Progenitor cell of endocrine pancreas (in vitro differentiated cells): ENCODE measurements around the gene SPON1. TPM values are rescaled to one million over a fixed set of nuclear protein-coding genes. Genes with fewer than 3 reads are reported as not detected.

Experiments used
- DNase-seq: peaks from one replicate; pipeline ENCODE4 v3.0.0; 2021; ENCODE audit warnings: low spot score; ENCODE audit not compliant: unreplicated experiment
- H3K27ac Mint-ChIP-seq: 2 replicates; pipeline ENCODE4 v1.8.0; 2021; ENCODE audit warnings: mild to moderate bottlenecking, moderate library complexity, mixed read lengths
- H3K27me3 Mint-ChIP-seq: 2 replicates; pipeline ENCODE4 v1.8.0; 2021; ENCODE audit warnings: mixed read lengths
- H3K36me3 Mint-ChIP-seq: 2 replicates; pipeline ENCODE4 v1.8.0; 2022; ENCODE audit warnings: mixed read lengths; ENCODE audit not compliant: insufficient read depth
- H3K4me1 Mint-ChIP-seq: 2 replicates; pipeline ENCODE4 v1.8.0; 2021; ENCODE audit warnings: low read depth, mixed read lengths
- H3K4me3 Mint-ChIP-seq: 2 replicates; pipeline ENCODE4 v1.8.0; 2021; ENCODE audit warnings: low read depth, mild to moderate bottlenecking, moderate library complexity, mixed read lengths
- H3K9me3 Mint-ChIP-seq: 2 replicates; pipeline ENCODE4 v1.8.0; 2021; ENCODE audit warnings: low read depth, mixed read lengths
- total RNA-seq: library from RNA; stranded (reverse); gene quantifications from 2 replicates; pipeline ENCODE4 v1.2.1, GENCODE V29; 2021
- TF ChIP-seq, protein P1 (sequence below): fragments of 200-600 bp; sonication (generic); IDR thresholded peaks from one replicate; pipeline ENCODE4 v1.5.0; 2021; ENCODE audit warnings: antibody characterized with exemption, mild to moderate bottlenecking; ENCODE audit not compliant: unreplicated experiment

SPON1 gene
- total RNA-seq, 1 donor from 2014 or later = 13.7 TPM

DNA sequence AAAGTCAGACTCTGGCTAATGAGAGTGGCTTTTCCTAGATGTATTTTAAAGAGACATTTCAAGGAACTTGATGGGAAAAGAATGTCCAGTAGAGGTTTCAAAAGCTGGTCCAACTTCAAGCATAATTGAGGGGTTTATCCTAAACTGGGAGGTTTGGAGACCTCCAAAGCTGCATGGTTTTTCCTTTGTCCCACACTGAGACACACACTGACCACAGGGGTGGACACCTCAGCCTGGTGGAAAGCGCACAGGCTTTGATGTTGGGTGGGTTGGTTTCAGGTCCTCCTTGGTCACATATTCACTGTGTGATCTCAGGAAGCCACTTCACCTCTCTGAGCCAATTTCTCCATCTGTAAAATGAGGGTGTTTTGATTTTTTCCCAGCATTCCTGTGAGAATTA is 4.0 kb downstream of the SPON1 start:
- Mint-ChIP-seq H3K27me3 (peaks cover 49% of the 10 kb centered on the region), H3K36me3 (no peaks in the 10 kb centered on the region), H3K27ac (no peak overlapping the region), H3K9me3 (no peaks in the 10 kb centered on the region), H3K4me1 (peaks cover 28% of the 10 kb centered on the region), H3K4me3 (no peak overlapping the region)
- TF ChIP-seq, protein P1, sequence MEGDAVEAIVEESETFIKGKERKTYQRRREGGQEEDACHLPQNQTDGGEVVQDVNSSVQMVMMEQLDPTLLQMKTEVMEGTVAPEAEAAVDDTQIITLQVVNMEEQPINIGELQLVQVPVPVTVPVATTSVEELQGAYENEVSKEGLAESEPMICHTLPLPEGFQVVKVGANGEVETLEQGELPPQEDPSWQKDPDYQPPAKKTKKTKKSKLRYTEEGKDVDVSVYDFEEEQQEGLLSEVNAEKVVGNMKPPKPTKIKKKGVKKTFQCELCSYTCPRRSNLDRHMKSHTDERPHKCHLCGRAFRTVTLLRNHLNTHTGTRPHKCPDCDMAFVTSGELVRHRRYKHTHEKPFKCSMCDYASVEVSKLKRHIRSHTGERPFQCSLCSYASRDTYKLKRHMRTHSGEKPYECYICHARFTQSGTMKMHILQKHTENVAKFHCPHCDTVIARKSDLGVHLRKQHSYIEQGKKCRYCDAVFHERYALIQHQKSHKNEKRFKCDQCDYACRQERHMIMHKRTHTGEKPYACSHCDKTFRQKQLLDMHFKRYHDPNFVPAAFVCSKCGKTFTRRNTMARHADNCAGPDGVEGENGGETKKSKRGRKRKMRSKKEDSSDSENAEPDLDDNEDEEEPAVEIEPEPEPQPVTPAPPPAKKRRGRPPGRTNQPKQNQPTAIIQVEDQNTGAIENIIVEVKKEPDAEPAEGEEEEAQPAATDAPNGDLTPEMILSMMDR = no peak
- no peak for DNase-seq

DNA sequence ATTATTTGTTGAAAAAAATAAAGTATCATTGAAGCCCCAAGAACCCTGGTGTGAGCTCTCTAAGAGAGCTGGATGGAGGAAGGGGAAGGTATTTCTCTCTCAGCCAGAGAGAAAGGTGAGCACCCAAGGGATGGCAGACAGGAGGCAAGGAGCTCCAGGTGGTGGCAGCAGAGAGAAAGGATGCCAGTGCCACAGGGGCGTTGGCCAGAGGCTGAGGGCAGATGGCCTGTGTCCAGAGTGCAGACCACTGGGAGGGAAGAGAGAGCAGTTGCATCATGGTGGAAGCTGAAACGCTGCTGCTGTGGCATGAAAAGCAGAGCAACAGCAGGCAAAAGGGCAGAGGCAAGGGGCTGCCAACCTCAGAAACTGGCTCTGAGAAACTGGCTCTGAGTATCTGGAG is 8.5 kb downstream of the SPON1 start:
- no peaks in the 10 kb centered on the region for H3K9me3 Mint-ChIP-seq
- H3K4me3 Mint-ChIP-seq = no peak overlapping the region
- DNase-seq = no peak
- TF ChIP-seq, protein P1 = peak; percentile 45
- H3K27me3 Mint-ChIP-seq = peaks cover 19% of the 10 kb centered on the region
- H3K4me1 Mint-ChIP-seq = peaks cover 13% of the 10 kb centered on the region
- no peaks in the 10 kb centered on the region for H3K36me3 Mint-ChIP-seq
- H3K27ac Mint-ChIP-seq = no peak overlapping the region

DNA sequence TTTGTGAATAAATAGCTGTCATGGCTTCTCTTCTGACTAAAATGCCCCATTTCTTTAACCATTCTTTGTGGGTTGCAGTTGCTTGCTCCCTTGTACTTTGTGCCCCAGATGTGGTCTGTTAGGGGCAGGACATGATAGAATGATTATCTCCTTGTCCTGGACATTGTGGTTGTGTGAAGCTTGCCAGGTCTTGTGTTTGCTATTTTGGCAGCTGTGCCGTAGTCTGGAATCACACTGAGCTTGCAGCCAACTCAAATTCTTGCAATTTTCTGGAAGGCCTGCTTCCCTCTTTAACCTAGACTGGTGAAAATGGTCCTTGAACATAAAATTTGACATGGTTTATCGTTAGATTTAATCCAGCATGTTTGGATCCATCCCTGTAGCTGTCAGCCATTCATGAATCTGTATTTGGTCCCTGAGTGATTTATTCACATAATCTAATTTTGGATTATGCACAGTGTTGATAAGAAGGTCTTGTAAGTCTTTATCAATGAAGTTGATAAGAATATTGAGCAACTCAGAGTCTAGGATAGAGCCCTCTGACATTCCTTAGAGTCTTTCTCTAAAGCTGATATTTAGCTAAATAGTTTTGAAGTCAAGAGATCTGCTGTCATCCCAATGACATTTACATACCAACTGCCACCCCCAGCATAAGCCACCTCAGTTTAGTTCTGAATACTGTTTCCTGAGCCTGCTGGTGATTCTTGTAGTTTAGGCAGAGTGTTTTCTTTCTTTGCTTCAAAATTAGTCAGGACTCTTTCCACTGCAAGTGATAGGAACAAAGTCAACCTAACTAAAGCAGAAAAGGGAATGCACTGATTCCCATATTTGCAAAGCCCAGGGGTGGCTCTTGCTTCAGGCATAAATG is 9.8 kb downstream of the SPON1 start:
- Mint-ChIP-seq H3K27ac (no peak overlapping the region), H3K9me3 (no peaks in the 10 kb centered on the region), H3K27me3 (peaks cover 17% of the 10 kb centered on the region), H3K4me1 (peaks cover 4% of the 10 kb centered on the region), H3K36me3 (no peaks in the 10 kb centered on the region), H3K4me3 (no peak overlapping the region)
- DNase-seq = no peak
- TF ChIP-seq, protein P1 = no peak

DNA sequence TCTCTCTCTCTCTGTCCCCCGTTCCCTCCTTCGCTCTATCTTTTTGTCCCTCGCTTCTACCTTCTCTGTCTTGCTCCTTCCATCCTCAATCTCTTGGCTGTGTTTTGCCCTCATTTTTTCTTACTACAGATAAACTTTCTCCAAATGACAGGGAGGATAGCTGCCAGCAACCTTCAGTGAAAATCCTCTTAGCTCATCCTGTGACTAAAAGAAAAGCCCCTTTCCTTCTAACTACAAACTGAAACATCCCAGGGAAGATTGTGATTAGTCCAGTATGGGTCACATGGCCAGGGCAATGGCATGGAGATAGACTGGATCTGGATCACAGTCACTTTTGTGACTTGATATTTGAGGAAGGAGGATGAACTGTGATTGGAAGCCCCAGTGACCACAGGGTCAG is 10.4 kb downstream of the SPON1 start:
- H3K4me1 Mint-ChIP-seq = peaks cover 4% of the 10 kb centered on the region
- peaks cover 14% of the 10 kb centered on the region for H3K27me3 Mint-ChIP-seq
- no peak for DNase-seq
- H3K27ac Mint-ChIP-seq = no peak overlapping the region
- no peaks in the 10 kb centered on the region for H3K9me3 Mint-ChIP-seq
- H3K4me3 Mint-ChIP-seq = no peak overlapping the region
- H3K36me3 Mint-ChIP-seq = no peaks in the 10 kb centered on the region
- TF ChIP-seq, protein P1 = no peak

DNA sequence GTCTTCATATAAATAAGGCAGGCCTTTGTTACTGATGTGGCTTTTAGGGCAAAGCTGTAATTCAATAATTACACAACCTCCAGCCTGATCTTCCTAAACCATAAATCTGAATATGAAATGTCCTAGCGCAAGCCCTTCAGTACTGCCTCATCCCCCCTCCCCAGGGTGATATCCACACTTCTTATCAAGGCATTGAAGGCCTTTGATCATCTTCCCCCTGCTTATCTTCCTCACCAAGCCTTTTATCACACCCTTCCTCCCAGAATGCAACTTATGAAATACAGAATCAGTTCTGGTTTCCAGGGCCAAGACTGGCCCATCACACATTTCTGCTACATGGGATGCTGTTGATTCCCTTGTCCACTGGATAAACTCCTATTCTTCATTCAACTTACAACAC is 12.1 kb downstream of the SPON1 start:
- Mint-ChIP-seq H3K4me1 (peaks cover 4% of the 10 kb centered on the region), H3K36me3 (no peaks in the 10 kb centered on the region), H3K9me3 (no peaks in the 10 kb centered on the region), H3K4me3 (no peak overlapping the region), H3K27me3 (peaks cover 14% of the 10 kb centered on the region), H3K27ac (no peak overlapping the region)
- no peak for DNase-seq
- TF ChIP-seq, protein P1 = no peak
